Endodermal cell (in vitro differentiated cells): Measurements from ENCODE around the gene ACADVL. TPM values are rescaled to one million over a fixed set of nuclear protein-coding genes. Genes with fewer than 3 reads are reported as not detected.

ENCODE experiments used
- DNase-seq: peaks from one replicate; pipeline ENCODE4 v3.0.0-alpha.2; 2017
- H3K27ac ChIP-seq: 2 replicates; pipeline ENCODE4 v1.5.1; 2013; ENCODE audit warnings: mild to moderate bottlenecking, low read depth, low read length, moderate library complexity
- H3K27me3 ChIP-seq: 2 replicates; pipeline ENCODE4 v1.6.1; 2013; ENCODE audit warnings: mild to moderate bottlenecking, low read length, moderate library complexity; ENCODE audit not compliant: insufficient read depth, control insufficient read depth, poor library complexity, severe bottlenecking
- H3K36me3 ChIP-seq: 2 replicates; pipeline ENCODE4 v1.7.0; 2013; ENCODE audit warnings: mild to moderate bottlenecking, low read length, moderate library complexity; ENCODE audit not compliant: control insufficient read depth, insufficient read depth
- H3K4me1 ChIP-seq: one replicate; pipeline ENCODE4 v1.7.0; 2013; ENCODE audit warnings: low read length; ENCODE audit not compliant: control insufficient read depth, insufficient read depth
- H3K4me3 ChIP-seq: 2 replicates; pipeline ENCODE4 v1.5.1; 2013; ENCODE audit warnings: mild to moderate bottlenecking, low read length, moderate library complexity
- H3K9ac ChIP-seq: 2 replicates; pipeline ENCODE4 v1.6.1; 2013; ENCODE audit warnings: mild to moderate bottlenecking, low read length, moderate library complexity; ENCODE audit not compliant: poor library complexity, severe bottlenecking; ENCODE audit errors: extremely low read depth
- H3K9me3 ChIP-seq: 2 replicates; pipeline ENCODE4 v1.6.1; 2013; ENCODE audit warnings: mild to moderate bottlenecking, low read length, moderate library complexity; ENCODE audit not compliant: control insufficient read depth
- H3K27ac Mint-ChIP-seq: 2 replicates; pipeline ENCODE4 v1.8.0; 2020; ENCODE audit warnings: mixed read lengths
- H3K27me3 Mint-ChIP-seq: 2 replicates; pipeline ENCODE4 v1.8.0; 2021; ENCODE audit warnings: mild to moderate bottlenecking, mixed read lengths; ENCODE audit not compliant: insufficient read depth
- H3K36me3 Mint-ChIP-seq: 2 replicates; pipeline ENCODE4 v1.8.0; 2020; ENCODE audit warnings: low read depth, mixed read lengths
- H3K4me1 Mint-ChIP-seq: 2 replicates; pipeline ENCODE4 v1.8.0; 2020; ENCODE audit warnings: mixed read lengths
- H3K4me3 Mint-ChIP-seq: 2 replicates; pipeline ENCODE4 v1.8.0; 2020; ENCODE audit warnings: mild to moderate bottlenecking, moderate library complexity, mixed read lengths
- H3K9me3 Mint-ChIP-seq: 2 replicates; pipeline ENCODE4 v1.8.0; 2020; ENCODE audit warnings: mild to moderate bottlenecking, mixed read lengths
- CTCF ChIP-seq: fragments of 200-600 bp; sonication (generic); conservative IDR thresholded peaks from 2 replicates; pipeline ENCODE4 v1.5.0; 2021; ENCODE audit warnings: antibody characterized with exemption, mild to moderate bottlenecking
- WGBS, 2 experiments: methylation state at CpG; one replicate each; pipeline versions ENCODE4 v1.1.5 to v1.1.7; 2013; ENCODE audit warnings: missing lambda C conversion rate in 2 of 2, mixed read lengths in 1 of 2; ENCODE audit not compliant: insufficient coverage in 1 of 2, insufficient read length in 1 of 2; 5-methylcytosine and 5-hydroxymethylcytosine counted together
- total RNA-seq, 2 donors: library from RNA; stranded (reverse); fragmentation: NEBNext Ultra II Directional in 1 of 2; extraction: Animal tissue kit (Norgen Biotek cat#: 25700) in 1 of 2; gene quantifications; 2 replicates in 1 of 2; 3 replicates in 1 of 2; pipeline ENCODE4 v1.2.1, GENCODE V29; 2021

ACADVL gene
- total RNA-seq, 2 donors from 2014 or later = 337 to 459 TPM

- Histone ChIP-seq H3K9me3 (no peaks in the 10 kb centered on the region), H3K4me1 (peaks cover 4% of the 10 kb centered on the region), H3K9ac (no peak overlapping the region), H3K4me3 (no peak overlapping the region), H3K36me3 (peaks cover 5% of the 10 kb centered on the region), H3K27ac (peak overlapping the region; percentile 32), H3K27me3 (no peaks in the 10 kb centered on the region)
- Mint-ChIP-seq H3K27ac (no peak overlapping the region), H3K36me3 (peaks cover under 1% of the 10 kb centered on the region), H3K27me3 (peaks cover 24% of the 10 kb centered on the region), H3K4me3 (peak overlapping the region; percentile 32), H3K9me3 (no peaks in the 10 kb centered on the region), H3K4me1 (peaks cover 21% of the 10 kb centered on the region)
- no peak for TF ChIP-seq CTCF
- WGBS, 2 experiments = 60 to 75% methylated on average over 4 to 21 of the region's 21 CpGs
- peak; percentile 87 for DNase-seq
Observed at GRCh38 chr17:7208027-7208571, 11.6 kb upstream of the ACADVL start.

- TF ChIP-seq CTCF = no peak
- Histone ChIP-seq H3K36me3 (no peaks in the 10 kb centered on the region), H3K9ac (no peak overlapping the region), H3K9me3 (no peaks in the 10 kb centered on the region), H3K27me3 (no peaks in the 10 kb centered on the region), H3K27ac (peak overlapping the region; percentile 32), H3K4me3 (no peak overlapping the region), H3K4me1 (peaks cover 4% of the 10 kb centered on the region)
- Mint-ChIP-seq H3K4me3 (peak overlapping the region; percentile 32), H3K9me3 (no peaks in the 10 kb centered on the region), H3K27ac (no peak overlapping the region), H3K36me3 (no peaks in the 10 kb centered on the region), H3K4me1 (peaks cover 26% of the 10 kb centered on the region), H3K27me3 (peaks cover 24% of the 10 kb centered on the region)
- no peak for DNase-seq
- whole genome bisulfite sequencing, 2 experiments = 90 to 91% methylated on average over 5 to 9 of the region's 9 CpGs
Observed at GRCh38 chr17:7208754-7209460, 10.8 kb upstream of the ACADVL start.

GRCh38 chr17:7211491-7212273, 8.1 kb upstream of the ACADVL start:
- no peak overlapping the region for H3K27ac ChIP-seq

More at GRCh38 chr17:7211491-7212273, 8.1 kb upstream of the ACADVL start:
- Mint-ChIP-seq H3K4me3 (peak overlapping the region; percentile 53), H3K27me3 (peaks cover 14% of the 10 kb centered on the region), H3K36me3 (no peaks in the 10 kb centered on the region), H3K9me3 (no peaks in the 10 kb centered on the region), H3K4me1 (peaks cover 36% of the 10 kb centered on the region), H3K27ac (peak overlapping the region; percentile 67)
- peaks cover 4% of the 10 kb centered on the region for H3K4me1 ChIP-seq
- H3K36me3 ChIP-seq = no peaks in the 10 kb centered on the region
- peak overlapping the region; percentile 81 for H3K4me3 ChIP-seq
- peak; percentile 73 for DNase-seq
- no peak for TF ChIP-seq CTCF
- H3K27me3 ChIP-seq = no peaks in the 10 kb centered on the region
- WGBS, 2 experiments = 27 to 33% methylated on average over 14 to 21 of the region's 37 CpGs
- no peaks in the 10 kb centered on the region for H3K9me3 ChIP-seq
- H3K9ac ChIP-seq = no peak overlapping the region
